Ishikawa (cell line): ENCODE measurements around the gene PLA2G6.

Experiments used
- CEBPB ChIP-seq: IDR thresholded peaks from 2 replicates; pipeline ENCODE4 v1.6.1; 2012
- EGR1 ChIP-seq: IDR thresholded peaks from 2 replicates; pipeline ENCODE4 v1.6.1; 2012
- EP300 ChIP-seq: IDR thresholded peaks from 2 replicates; pipeline ENCODE4 v1.6.1; 2012; ENCODE audit warnings: borderline replicate concordance
- TAF1 ChIP-seq: IDR thresholded peaks from 2 replicates; pipeline ENCODE4 v1.6.1; 2012; ENCODE audit warnings: low read depth, mild to moderate bottlenecking
- YY1 ChIP-seq: IDR thresholded peaks from 2 replicates; pipeline ENCODE4 v1.6.1; 2012; ENCODE audit warnings: low read depth
- ZBTB7A ChIP-seq: IDR thresholded peaks from 2 replicates; pipeline ENCODE4 v1.6.1; 2012; ENCODE audit warnings: low read depth

DNA sequence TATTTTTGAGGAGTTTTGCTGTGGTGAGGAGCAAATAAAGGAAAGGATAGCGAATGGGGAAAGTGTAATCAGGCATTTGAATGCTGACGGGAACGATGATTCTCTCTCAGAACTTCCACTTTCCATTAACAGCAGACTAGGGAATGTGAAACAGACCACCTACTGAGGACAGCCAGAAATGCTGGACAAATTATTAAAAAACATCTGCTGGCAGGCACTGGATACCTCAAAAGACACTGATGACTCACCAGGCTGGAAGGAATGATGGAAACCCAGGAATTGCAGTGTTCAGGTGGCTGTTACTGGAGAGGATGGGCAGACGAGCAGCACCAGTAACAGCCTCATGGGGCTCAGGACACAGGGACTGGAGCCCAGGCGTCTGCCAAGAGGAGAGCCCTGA lies 33.4 kb downstream of the PLA2G6 start:
- TF ChIP-seq EP300 (no peak), CEBPB (no peak), YY1 (no peak), ZBTB7A (no peak), EGR1 (no peak), TAF1 (no peak)
